Heart left ventricle (tissue), 16 donors: ENCODE measurements around the gene GCGR. TPM values are rescaled to one million over a fixed set of nuclear protein-coding genes. Genes with fewer than 3 reads are reported as not detected.

Experiments used
- ATAC-seq, 4 donors: fragments of 200-7000 bp; cut with Tn5 transposase; one replicate each; pipeline ENCODE4 v1.9.1; 2020 to 2022; ENCODE audit warnings: moderate library complexity in 4 of 4, mild to moderate bottlenecking in 3 of 4, moderate number of reproducible peaks in 1 of 4
- DNase-seq, 5 donors: peaks; one replicate each; pipeline ENCODE4 v3.0.0-alpha.2; 2020
- H3K27ac ChIP-seq, 12 donors: fragments of 200-600 bp; sonication (generic) in 4 of 12; one replicate each; pipeline versions ENCODE4 v1.5.0 to v1.8.0; 2016 to 2022; ENCODE audit warnings: mild to moderate bottlenecking in 2 of 12
- H3K27me3 ChIP-seq, 9 donors: fragments of 200-600 bp; sonication (generic) in 2 of 9; one replicate each; pipeline versions ENCODE4 v1.5.1 to v1.8.0; 2016 to 2022; ENCODE audit warnings: mild to moderate bottlenecking in 3 of 9
- H3K36me3 ChIP-seq, 9 donors: fragments of 200-600 bp; sonication (generic) in 2 of 9; one replicate each; pipeline versions ENCODE4 v1.5.0 to v1.8.0; 2018 to 2022; ENCODE audit warnings: mild to moderate bottlenecking in 2 of 9
- H3K4me1 ChIP-seq, 12 donors: fragments of 200-600 bp; sonication (generic) in 4 of 12; one replicate each; pipeline versions ENCODE4 v1.5.0 to v1.8.0; 2016 to 2022; ENCODE audit warnings: mild to moderate bottlenecking in 3 of 12
- H3K4me3 ChIP-seq, 12 donors: fragments of 200-600 bp; sonication (generic) in 4 of 12; one replicate each; pipeline versions ENCODE4 v1.5.0 to v1.8.0; 2017 to 2022; ENCODE audit warnings: mild to moderate bottlenecking in 9 of 12, moderate library complexity in 4 of 12
- H3K9me3 ChIP-seq, 12 donors: fragments of 200-600 bp; sonication (generic) in 4 of 12; one replicate each; pipeline versions ENCODE4 v1.5.0 to v1.8.0; 2016 to 2022; ENCODE audit warnings: mild to moderate bottlenecking in 1 of 12
- POLR2A ChIP-seq, 2 donors: fragments of 450-650 bp; IDR thresholded peaks; one replicate each; pipeline ENCODE4 v1.6.1; 2017; ENCODE audit warnings: antibody characterized with exemption in 2 of 2, mild to moderate bottlenecking in 2 of 2, moderate library complexity in 2 of 2
- WGBS, 4 donors: extraction: QIAGEN DNeasy Blood & Tissue Kit in 2 of 4; methylation state at CpG; one replicate each; pipeline versions ENCODE4 v1.1.5 to v1.1.7; 2013 to 2018; 5-methylcytosine and 5-hydroxymethylcytosine counted together
- intact Hi-C, 10 donors: fragments of 100-400 bp; cut with DNase I; formaldehyde crosslinking; loops; one replicate each; pipeline versions ENCODE4 v1.11.1 to v1.14.2; 2022
- polyA plus RNA-seq, 2 donors: library from polyadenylated mRNA; stranded (reverse); fragments of 200-250 nt; gene quantifications; one replicate each; pipeline ENCODE4 v1.2.3, GENCODE V29; 2013
- total RNA-seq, 9 donors: library from RNA; depleted of rRNA in 2 of 9; stranded (reverse); fragments of >200 nt in 2 of 9; fragmentation: NEBNext Ultra II Directional in 3 of 9; extraction: Animal tissue kit (Norgen Biotek cat#: 25700) in 3 of 9; gene quantifications; one replicate each; pipeline versions ENCODE4 v1.1.0 to v1.2.4, GENCODE V29; 2016 to 2023
- TF ChIP-seq, protein P1 (sequence below), 12 donors: fragments of 200-600 bp; sonication (generic) in 4 of 12; IDR thresholded peaks; one replicate each; pipeline versions ENCODE4 v1.5.0 to v1.8.0; 2018 to 2022; ENCODE audit warnings: antibody characterized with exemption in 12 of 12, mild to moderate bottlenecking in 5 of 12
- donor health status: ischemic (EF 13 %, LVEDD 7.1; RV severe dilation, severe dysfunction).
- donor health status: healthy with polysubstance abuse.
- donor health status: DM: no; HTN: yes; CAD: no.
- donor health status: DM: no; HTN: no; CAD: no.
- donor health status: ischemic (EF 25% LVEDD 6.9; RV normal size, moderate dysfunction).
- donor health status: ischemic (EF 25% LVEDD 5.7; RV mildly dilated, moderate dysfunction).
- donor health status: healthy.
- donor health status: DM: yes; HTN: yes; CAD: no.
- donor health status: ischemic (EF 35%, LVEDD 5.7; RV mildly dilated, moderate dysfunction).
- donor health status: nonischemic (EF 11% LVEDD 7.7; RV severe dilation, severe dysfunction).
- donor health status: DM: yes; HTN: yes; CAD: no.
- donor health status: PGD.
- donor health status: ischemic (EF 29% LVEDD 5.4; RV normal size, mild dysfunction).
- donor health status: nonischemic (EF 23%, LVEDD 6.1; RV moderate dilation, normal function).

The GCGR gene
- total and polyA plus RNA-seq, 11 donors, result not detected

DNA sequence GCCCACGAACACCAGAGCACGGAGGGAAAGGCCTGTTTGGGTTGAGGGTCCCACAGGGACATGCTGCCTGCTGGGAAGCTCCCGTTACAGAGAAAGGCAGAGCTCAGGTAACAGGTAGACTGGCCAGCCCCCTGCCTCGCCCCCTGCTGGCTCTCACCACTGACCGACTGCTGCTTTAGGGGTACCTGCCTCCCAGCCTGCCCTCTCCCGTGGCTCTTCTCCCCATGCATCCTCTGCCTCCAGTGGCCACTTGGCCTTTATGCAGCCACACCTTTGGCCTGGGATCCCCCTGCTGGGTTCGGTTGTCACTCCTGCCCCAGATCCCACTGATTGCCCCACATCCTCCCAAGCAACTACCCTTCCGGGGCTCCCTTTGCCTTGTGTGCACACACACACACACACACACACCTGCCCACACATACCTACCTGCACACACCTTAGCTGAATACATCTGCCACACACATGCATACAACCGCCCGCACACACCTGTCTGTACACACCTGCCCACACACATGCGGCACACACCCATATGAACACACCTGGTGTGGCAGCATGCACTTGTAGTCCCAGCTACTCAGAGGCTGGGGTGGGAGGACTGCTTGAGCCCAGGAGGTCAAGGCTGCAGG, 22.0 kb downstream of the GCGR start:
- WGBS, 4 donors, result 83 to 88% (median 85%) methylated on average over 9 to 11 of the region's 11 CpGs
- intact Hi-C loops, result no loop called here
- peaks cover 0 to 23% (median 5%) of the 10 kb centered on the region in 9 donors for H3K36me3 ChIP-seq
- ATAC-seq (no peak), DNase-seq (no peak)
- no peak overlapping the region for H3K4me3 ChIP-seq
- no peaks in the 10 kb centered on the region for H3K27me3 ChIP-seq
- H3K27ac ChIP-seq, result no peak overlapping the region
- H3K4me1 ChIP-seq, result peaks cover 3 to 35% (median 17%) of the 10 kb centered on the region in 12 donors
- H3K9me3 ChIP-seq, result no peaks in the 10 kb centered on the region
- no peak for TF ChIP-seq POLR2A (IDR thresholded peaks at IDR 0.05)
- TF ChIP-seq, protein P1, sequence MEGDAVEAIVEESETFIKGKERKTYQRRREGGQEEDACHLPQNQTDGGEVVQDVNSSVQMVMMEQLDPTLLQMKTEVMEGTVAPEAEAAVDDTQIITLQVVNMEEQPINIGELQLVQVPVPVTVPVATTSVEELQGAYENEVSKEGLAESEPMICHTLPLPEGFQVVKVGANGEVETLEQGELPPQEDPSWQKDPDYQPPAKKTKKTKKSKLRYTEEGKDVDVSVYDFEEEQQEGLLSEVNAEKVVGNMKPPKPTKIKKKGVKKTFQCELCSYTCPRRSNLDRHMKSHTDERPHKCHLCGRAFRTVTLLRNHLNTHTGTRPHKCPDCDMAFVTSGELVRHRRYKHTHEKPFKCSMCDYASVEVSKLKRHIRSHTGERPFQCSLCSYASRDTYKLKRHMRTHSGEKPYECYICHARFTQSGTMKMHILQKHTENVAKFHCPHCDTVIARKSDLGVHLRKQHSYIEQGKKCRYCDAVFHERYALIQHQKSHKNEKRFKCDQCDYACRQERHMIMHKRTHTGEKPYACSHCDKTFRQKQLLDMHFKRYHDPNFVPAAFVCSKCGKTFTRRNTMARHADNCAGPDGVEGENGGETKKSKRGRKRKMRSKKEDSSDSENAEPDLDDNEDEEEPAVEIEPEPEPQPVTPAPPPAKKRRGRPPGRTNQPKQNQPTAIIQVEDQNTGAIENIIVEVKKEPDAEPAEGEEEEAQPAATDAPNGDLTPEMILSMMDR (IDR thresholded peaks at IDR 0.05), result no peak

DNA sequence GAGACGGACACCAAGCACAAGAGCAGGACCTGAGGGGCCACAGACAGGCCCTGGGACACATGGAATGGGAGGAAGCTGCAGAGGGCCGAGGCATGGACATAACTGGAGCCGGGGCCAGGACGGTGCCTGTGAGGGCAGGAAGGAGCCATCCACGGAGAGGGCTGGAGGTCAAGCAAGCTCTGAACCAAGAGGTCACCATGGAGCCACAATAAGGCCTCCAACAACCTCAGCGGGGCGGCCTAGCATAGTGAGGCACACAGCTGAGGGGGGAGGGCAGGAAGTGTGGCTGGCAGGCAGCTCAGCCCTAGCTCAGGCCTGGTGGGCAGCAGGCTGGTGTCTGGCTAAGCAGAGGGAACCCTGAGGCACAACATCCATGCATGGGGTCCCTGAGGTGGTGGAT, 24.7 kb downstream of the GCGR start:
- DNase-seq (no peak), ATAC-seq (no peak)
- H3K9me3 ChIP-seq, result no peaks in the 10 kb centered on the region
- TF ChIP-seq POLR2A (IDR thresholded peaks at IDR 0.05), result no peak
- TF ChIP-seq, protein P1 (IDR thresholded peaks at IDR 0.05), result no peak
- 69 to 84% (median 81%) methylated on average over 7 of the region's 7 CpGs for WGBS, 4 donors
- no peak overlapping the region for H3K4me3 ChIP-seq
- H3K27me3 ChIP-seq, result no peaks in the 10 kb centered on the region
- H3K36me3 ChIP-seq, result peaks cover 0 to 10% (median 0%) of the 10 kb centered on the region in 9 donors
- no peak overlapping the region for H3K27ac ChIP-seq
- peaks cover 0 to 35% (median 17%) of the 10 kb centered on the region in 12 donors for H3K4me1 ChIP-seq
- intact Hi-C loops, result no loop called here

DNA sequence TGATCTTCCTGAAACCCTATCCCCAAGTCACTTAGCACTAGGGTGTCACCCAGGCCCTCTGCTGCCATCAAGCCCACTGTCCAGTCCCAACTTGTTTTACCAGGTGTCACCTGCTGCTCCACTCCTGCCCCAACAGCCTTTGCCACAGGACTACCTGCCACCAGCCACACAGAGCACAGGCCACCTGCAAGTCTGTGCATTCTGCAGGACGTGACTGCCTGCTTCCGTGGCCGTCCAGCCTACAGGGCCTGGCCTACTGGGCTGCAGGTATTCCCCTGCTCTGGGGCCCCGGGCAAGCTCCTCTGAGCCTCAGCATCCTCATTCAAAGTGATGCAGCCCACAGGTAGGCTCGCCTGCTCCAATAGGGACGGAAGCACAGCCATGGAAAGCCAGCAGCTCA, 25.9 kb downstream of the GCGR start:
- Histone ChIP-seq H3K27ac (no peak overlapping the region), H3K36me3 (no peaks in the 10 kb centered on the region), H3K4me3 (no peak overlapping the region), H3K27me3 (no peaks in the 10 kb centered on the region), H3K9me3 (no peaks in the 10 kb centered on the region), H3K4me1 (peaks cover 0 to 42% (median 23%) of the 10 kb centered on the region in 12 donors)
- intact Hi-C loops, result no loop called here
- 89 to 92% (median 90%) methylated on average over 2 to 6 of the region's 6 CpGs for WGBS, 4 donors
- no peak for DNase-seq
- ATAC-seq, result no peak
- TF ChIP-seq POLR2A (IDR thresholded peaks at IDR 0.05), result no peak
- TF ChIP-seq, protein P1 (IDR thresholded peaks at IDR 0.05), result no peak

DNA sequence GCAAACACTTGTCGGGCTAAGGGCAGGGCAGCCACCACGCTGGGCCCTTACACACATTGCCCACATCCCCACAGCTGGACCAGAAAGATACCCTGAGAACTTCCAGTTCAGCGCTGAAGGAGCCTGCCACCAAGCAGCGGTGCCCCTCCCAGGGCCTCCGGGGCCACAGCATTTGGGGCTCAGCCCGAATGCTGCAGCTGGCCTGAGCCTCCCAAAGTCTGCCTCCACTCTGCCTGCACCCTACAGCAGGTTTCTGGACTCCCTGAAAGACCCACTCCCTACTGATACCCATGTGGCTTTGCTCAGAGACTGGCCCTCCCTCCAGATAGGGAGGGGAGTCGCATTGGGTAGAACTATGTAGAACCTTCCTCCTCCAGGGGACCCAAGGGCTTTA, 27.6 kb downstream of the GCGR start:
- peaks cover 0 to 39% (median 23%) of the 10 kb centered on the region in 12 donors for H3K4me1 ChIP-seq
- no peaks in the 10 kb centered on the region for H3K27me3 ChIP-seq
- intact Hi-C loops, result no loop called here
- DNase-seq (no peak), ATAC-seq (no peak)
- H3K4me3 ChIP-seq, result peak overlapping the region in 7 of 12 donors; percentile 87 to 98 (median 92)
- no peaks in the 10 kb centered on the region for H3K9me3 ChIP-seq
- peak overlapping the region in 11 of 12 donors; percentile 80 to 95 (median 94) for H3K27ac ChIP-seq
- no peak for TF ChIP-seq POLR2A (IDR thresholded peaks at IDR 0.05)
- TF ChIP-seq, protein P1 (IDR thresholded peaks at IDR 0.05), result no peak
- WGBS, 4 donors, result 82 to 91% (median 87%) methylated on average over 5 to 7 of the region's 7 CpGs
- no peaks in the 10 kb centered on the region for H3K36me3 ChIP-seq
